ENCODE measurements around the gene PIK3CB. TPM values are rescaled to one million over a fixed set of nuclear protein-coding genes. Genes with fewer than 3 reads are reported as not detected.

PIK3CB gene
- polyA plus RNA-seq, 3 donors: 14.1 to 33.6 (median 20.4) TPM

- H3K27ac Mint-ChIP-seq: peak overlapping the region; percentile 78 to 90 (median 85)
These were observed 38.9 kb upstream of the PIK3CB start for GRCh38 chr3:138873471-138874278.

GRCh38 chr3:138872632-138873031 is 37.9 kb upstream of the PIK3CB start:
- H3K9me3 Mint-ChIP-seq: peaks cover 0 to 7% (median 5%) of the 10 kb centered on the region in 7 donors
- Histone ChIP-seq H3K4me2 (replicated peaks; ENCODE audit: extremely low read depth, low read length, poor library complexity, severe bottlenecking) (no peak overlapping the region), H2AFZ (ENCODE audit: insufficient read depth, low read depth, low read length, poor library complexity, severe bottlenecking) (no peak overlapping the region), H3K9ac (ENCODE audit: insufficient read depth, low read length, poor library complexity, severe bottlenecking) (no peak overlapping the region), H3K27ac (ENCODE audit: low read depth in 1 of 2, low read length in 2 of 2) (peak overlapping the region in 1 of 2 donors; percentile 49), H3K4me3 (replicated peaks in 1 of 3; ENCODE audit: low read depth in 2 of 3, low read length in 3 of 3) (no peak overlapping the region), H3K27me3 (ENCODE audit: control insufficient read depth in 2 of 2, insufficient read depth in 2 of 2, low read length in 2 of 2) (no peaks in the 10 kb centered on the region), H3K9me3 (replicated peaks in 1 of 2; ENCODE audit: control insufficient read depth in 1 of 2, insufficient read depth in 1 of 2, low read length in 2 of 2) (peaks cover 0 to 15% of the 10 kb centered on the region in 2 donors), H3K4me1 (ENCODE audit: control insufficient read depth in 1 of 2, insufficient read depth in 2 of 2, low read length in 2 of 2) (peaks cover 24 to 30% of the 10 kb centered on the region in 2 donors), H4K20me1 (ENCODE audit: insufficient read depth, low read length) (no peaks in the 10 kb centered on the region), H3K79me2 (ENCODE audit: insufficient read depth, low read length) (no peaks in the 10 kb centered on the region), H3K36me3 (replicated peaks in 1 of 2; ENCODE audit: control insufficient read depth in 1 of 2, insufficient read depth in 2 of 2, low read length in 2 of 2) (no peaks in the 10 kb centered on the region)
- 100% methylated on average over 4 of the region's 4 CpGs for WGBS (ENCODE audit: insufficient coverage)
- peaks cover 0 to 3% (median 2%) of the 10 kb centered on the region in 3 donors for H3K27me3 Mint-ChIP-seq (ENCODE audit: low read depth in 3 of 3)
- peak overlapping the region in 5 of 7 donors; percentile 14 to 81 (median 32) for H3K27ac Mint-ChIP-seq
- no peak for DNase-seq
- H3K4me1 Mint-ChIP-seq: peaks cover 23% of the 10 kb centered on the region
- TF ChIP-seq CTCF (IDR thresholded peaks at IDR 0.05): no peak
- H3K4me3 Mint-ChIP-seq: no peak overlapping the region
- no peaks in the 10 kb centered on the region for H3K36me3 Mint-ChIP-seq
- intact Hi-C loops (cut with micrococcal nuclease): no loop called here

More at GRCh38 chr3:138873471-138874278, 38.9 kb upstream of the PIK3CB start:
- TF ChIP-seq CTCF (IDR thresholded peaks at IDR 0.05): no peak
- Histone ChIP-seq H3K27ac (ENCODE audit: low read depth in 1 of 2, low read length in 2 of 2) (peak overlapping the region; percentile 49 to 70), H3K27me3 (ENCODE audit: control insufficient read depth in 2 of 2, insufficient read depth in 2 of 2, low read length in 2 of 2) (no peaks in the 10 kb centered on the region), H3K79me2 (ENCODE audit: insufficient read depth, low read length) (no peaks in the 10 kb centered on the region), H4K20me1 (ENCODE audit: insufficient read depth, low read length) (no peaks in the 10 kb centered on the region), H2AFZ (ENCODE audit: insufficient read depth, low read depth, low read length, poor library complexity, severe bottlenecking) (no peak overlapping the region), H3K36me3 (replicated peaks in 1 of 2; ENCODE audit: control insufficient read depth in 1 of 2, insufficient read depth in 2 of 2, low read length in 2 of 2) (no peaks in the 10 kb centered on the region), H3K4me2 (replicated peaks; ENCODE audit: extremely low read depth, low read length, poor library complexity, severe bottlenecking) (peak overlapping the region; percentile 51), H3K9ac (ENCODE audit: insufficient read depth, low read length, poor library complexity, severe bottlenecking) (no peak overlapping the region), H3K4me1 (ENCODE audit: control insufficient read depth in 1 of 2, insufficient read depth in 2 of 2, low read length in 2 of 2) (peaks cover 24 to 30% of the 10 kb centered on the region in 2 donors), H3K9me3 (replicated peaks in 1 of 2; ENCODE audit: control insufficient read depth in 1 of 2, insufficient read depth in 1 of 2, low read length in 2 of 2) (peaks cover 0 to 15% of the 10 kb centered on the region in 2 donors), H3K4me3 (replicated peaks in 1 of 3; ENCODE audit: low read depth in 2 of 3, low read length in 3 of 3) (peak overlapping the region; percentile 8 to 52 (median 34))
- Mint-ChIP-seq H3K36me3 (no peaks in the 10 kb centered on the region), H3K27me3 (ENCODE audit: low read depth in 3 of 3) (peaks cover 0 to 3% (median 2%) of the 10 kb centered on the region in 3 donors), H3K4me3 (peak overlapping the region; percentile 60 to 79), H3K4me1 (peaks cover 23% of the 10 kb centered on the region), H3K9me3 (peaks cover 0 to 7% (median 6%) of the 10 kb centered on the region in 7 donors)
- peak in 2 of 3 donors; percentile 28 to 29 for DNase-seq
- WGBS (ENCODE audit: insufficient coverage): 24% methylated on average over 4 of the region's 10 CpGs
- intact Hi-C loops (cut with micrococcal nuclease): no loop called here

Data from CD14-positive monocyte (primary cell).